ENCODE measurements around the gene USP17L21. TPM values are rescaled to one million over a fixed set of nuclear protein-coding genes. Genes with fewer than 3 reads are reported as not detected.
"Not testable (repeated sequence)": the region's sequence is repeated elsewhere in the genome, so short reads cannot be mapped to it uniquely, and the experiment has no call there.

USP17L21 gene
- total RNA-seq (2014; rRNA removed; shearing (Covaris generic)): not detected in 2 replicates

GRCh38 chr4:9262572-9262971 lies at the start of gene USP17L21:
Gene USP17L21 (plus strand): TSS chr4:9262872. CDS start chr4:9262872, 0 bp downstream.
- not testable (repeated sequence) for DNase-seq (ENCODE audit: low spot score)

DNA sequence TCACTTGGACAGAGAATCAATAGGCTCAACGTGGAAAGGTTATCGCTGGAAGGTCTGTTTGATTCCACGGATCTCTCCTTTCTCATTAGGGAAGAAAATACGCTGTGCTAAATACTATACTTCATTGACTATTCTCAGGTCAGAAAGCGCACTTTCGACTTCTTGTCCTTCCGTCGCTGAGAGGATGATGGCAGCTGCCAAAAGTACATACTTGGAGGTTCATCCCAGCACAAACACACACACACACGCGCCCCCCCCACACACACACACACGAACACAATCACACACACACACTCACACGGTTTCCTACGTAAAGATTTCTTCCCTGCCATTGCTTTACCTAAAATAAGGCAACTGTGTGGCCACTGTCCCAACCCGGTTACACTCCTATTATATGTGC lies 48.0 kb upstream of the USP17L21 start:
- not testable (repeated sequence) for DNase-seq (ENCODE audit: low spot score)

DNA sequence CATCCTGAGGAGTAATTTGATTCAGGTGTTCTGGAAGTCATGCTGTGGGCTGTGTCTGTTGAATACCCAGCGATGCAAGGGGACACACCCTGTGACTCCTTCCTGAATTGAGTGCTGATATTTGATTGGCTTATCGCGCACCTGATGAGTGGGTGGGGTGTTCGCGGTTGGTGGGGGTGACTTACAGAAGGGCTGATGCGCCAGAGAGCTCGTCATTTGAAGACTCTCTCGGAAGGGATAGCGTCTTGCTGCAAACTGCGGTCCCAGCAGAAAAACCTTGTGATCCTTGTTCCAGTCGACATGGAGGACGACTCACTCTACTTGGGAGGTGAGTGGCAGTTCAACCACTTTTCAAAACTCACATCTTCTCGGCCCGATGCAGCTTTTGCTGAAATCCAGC lies 47.6 kb upstream of the USP17L21 start, which contains the start of gene USP17L11:
USP17L11 (plus strand) TSS at position 301 of the 400 bp plus-strand sequence; CDS start at position 301, 0 bp downstream.
- not testable (repeated sequence) for DNase-seq (ENCODE audit: low spot score)

- DNase-seq (ENCODE audit: low spot score): not testable (repeated sequence)
These were observed 42.8 kb upstream of the USP17L21 start, which contains the start of gene USP17L12 for GRCh38 chr4:9219852-9220251. Gene USP17L12 (plus strand): TSS chr4:9220152. CDS start chr4:9220152, 0 bp downstream.

GRCh38 chr4:9224596-9224995 lies 38.1 kb upstream of the USP17L21 start, which contains the start of gene USP17L13:
Gene USP17L13 (plus strand): TSS chr4:9224896. CDS start chr4:9224896, 0 bp downstream.
- DNase-seq (ENCODE audit: low spot score): not testable (repeated sequence)

DNA sequence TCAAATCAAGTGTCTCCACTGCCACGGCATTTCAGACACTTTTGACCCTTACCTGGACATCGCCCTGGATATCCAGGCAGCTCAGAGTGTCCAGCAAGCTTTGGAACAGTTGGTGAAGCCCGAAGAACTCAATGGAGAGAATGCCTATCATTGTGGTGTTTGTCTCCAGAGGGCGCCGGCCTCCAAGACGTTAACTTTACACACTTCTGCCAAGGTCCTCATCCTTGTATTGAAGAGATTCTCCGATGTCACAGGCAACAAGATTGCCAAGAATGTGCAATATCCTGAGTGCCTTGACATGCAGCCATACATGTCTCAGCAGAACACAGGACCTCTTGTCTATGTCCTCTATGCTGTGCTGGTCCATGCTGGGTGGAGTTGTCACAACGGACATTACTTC lies 32.4 kb upstream of the USP17L21 start:
- not testable (repeated sequence) for DNase-seq (ENCODE audit: low spot score)

DNA sequence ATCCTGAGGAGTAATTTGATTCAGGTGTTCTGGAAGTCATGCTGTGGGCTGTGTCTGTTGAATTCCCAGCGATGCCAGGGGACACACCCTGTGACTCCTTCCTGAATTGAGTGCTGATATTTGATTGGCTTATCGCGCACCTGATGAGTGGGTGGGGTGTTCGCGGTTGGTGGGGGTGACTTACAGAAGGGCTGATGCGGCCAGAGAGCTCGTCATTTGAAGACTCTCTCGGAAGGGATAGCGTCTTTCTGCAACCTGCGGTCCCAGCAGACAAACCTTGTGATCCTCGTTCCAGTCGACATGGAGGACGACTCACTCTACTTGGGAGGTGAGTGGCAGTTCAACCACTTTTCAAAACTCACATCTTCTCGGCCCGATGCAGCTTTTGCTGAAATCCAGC lies 28.6 kb upstream of the USP17L21 start, which contains the start of gene USP17L15:
USP17L15 (plus strand) TSS at position 301 of the 400 bp plus-strand sequence; CDS start at position 301, 0 bp downstream.
- DNase-seq (ENCODE audit: low spot score): not testable (repeated sequence)

- DNase-seq (ENCODE audit: low spot score): not testable (repeated sequence)
These were observed 24.2 kb upstream of the USP17L21 start for GRCh38 chr4:9238461-9238860.

- DNase-seq (ENCODE audit: low spot score): not testable (repeated sequence)
These were observed 19.1 kb upstream of the USP17L21 start, which contains the start of gene USP17L17 for GRCh38 chr4:9243579-9243978. Gene USP17L17 (plus strand): TSS chr4:9243879. CDS start chr4:9243879, 0 bp downstream.

DNA sequence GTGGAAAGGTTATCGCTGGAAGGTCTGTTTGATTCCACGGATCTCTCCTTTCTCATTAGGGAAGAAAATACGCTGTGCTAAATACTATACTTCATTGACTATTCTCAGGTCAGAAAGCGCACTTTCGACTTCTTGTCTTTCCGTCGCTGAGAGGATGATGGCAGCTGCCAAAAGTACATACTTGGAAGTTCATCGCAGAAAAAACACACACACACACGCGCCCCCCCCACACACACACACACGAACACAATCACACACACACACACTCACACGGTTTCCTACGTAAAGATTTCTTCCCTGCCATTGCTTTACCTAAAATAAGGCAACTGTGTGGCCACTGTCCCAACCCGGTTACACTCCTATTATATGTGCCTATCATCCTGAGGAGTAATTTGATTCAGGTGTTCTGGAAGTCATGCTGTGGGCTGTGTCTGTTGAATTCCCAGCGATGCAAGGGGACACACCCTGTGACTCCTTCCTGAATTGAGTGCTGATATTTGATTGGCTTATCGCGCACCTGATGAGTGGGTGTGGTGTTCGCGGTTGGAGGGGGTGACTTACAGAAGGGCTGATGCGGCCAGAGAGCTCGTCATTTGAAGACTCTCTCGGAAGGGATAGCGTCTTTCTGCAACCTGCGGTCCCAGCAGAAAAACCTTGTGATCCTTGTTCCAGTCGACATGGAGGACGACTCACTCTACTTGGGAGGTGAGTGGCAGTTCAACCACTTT lies 14.6 kb upstream of the USP17L21 start, which contains the start of gene USP17L18:
USP17L18 (plus strand) TSS at position 678 of the 728 bp plus-strand sequence; CDS start at position 678, 0 bp downstream.
- peak; percentile 0 for DNase-seq (ENCODE audit: low spot score)

- DNase-seq (ENCODE audit: low spot score): not testable (repeated sequence)
These were observed 9.6 kb upstream of the USP17L21 start, which contains the start of gene USP17L19 for GRCh38 chr4:9253078-9253477. Gene USP17L19 (plus strand): TSS chr4:9253378. CDS start chr4:9253378, 0 bp downstream.

- not testable (repeated sequence) for DNase-seq (ENCODE audit: low spot score)
These were observed 4.8 kb upstream of the USP17L21 start, which contains the start of gene USP17L20 for GRCh38 chr4:9257824-9258223. Gene USP17L20 (plus strand): TSS chr4:9258124. CDS start chr4:9258124, 0 bp downstream.

DNA sequence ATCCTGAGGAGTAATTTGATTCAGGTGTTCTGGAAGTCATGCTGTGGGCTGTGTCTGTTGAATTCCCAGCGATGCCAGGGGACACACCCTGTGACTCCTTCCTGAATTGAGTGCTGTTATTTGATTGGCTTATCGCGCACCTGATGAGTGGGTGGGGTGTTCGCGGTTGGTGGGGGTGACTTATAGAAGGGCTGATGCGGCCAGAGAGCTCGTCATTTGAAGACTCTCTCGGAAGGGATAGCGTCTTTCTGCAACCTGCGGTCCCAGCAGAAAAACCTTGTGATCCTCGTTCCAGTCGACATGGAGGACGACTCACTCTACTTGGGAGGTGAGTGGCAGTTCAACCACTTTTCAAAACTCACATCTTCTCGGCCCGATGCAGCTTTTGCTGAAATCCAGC lies 4.6 kb downstream of the USP17L21 start, which contains the start of gene USP17L22:
USP17L22 (plus strand) TSS at position 301 of the 400 bp plus-strand sequence; CDS start at position 301, 0 bp downstream.
- DNase-seq (ENCODE audit: low spot score): not testable (repeated sequence)

DNA sequence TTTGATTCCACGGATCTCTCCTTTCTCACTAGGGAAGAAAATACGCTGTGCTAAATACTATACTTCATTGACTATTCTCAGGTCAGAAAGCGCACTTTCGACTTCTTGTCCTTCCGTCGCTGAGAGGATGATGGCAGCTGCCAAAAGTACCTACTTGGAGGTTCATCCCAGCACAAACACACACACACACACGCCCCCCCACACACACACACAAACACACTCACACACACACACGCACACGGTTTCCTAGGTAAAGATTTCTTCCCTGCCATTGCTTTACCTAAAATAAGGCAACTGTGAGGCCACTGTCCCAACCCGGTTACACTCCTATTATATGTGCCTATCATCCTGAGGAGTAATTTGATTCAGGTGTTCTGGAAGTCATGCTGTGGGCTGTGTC lies 9.0 kb downstream of the USP17L21 start:
- not testable (repeated sequence) for DNase-seq (ENCODE audit: low spot score)

Other genes starting within 250 kb of the USP17L21 start
- gene FAM90A26, start 92.5 kb upstream of the USP17L21 start, total RNA-seq (2014; rRNA removed; shearing (Covaris generic)): not detected in 2 replicates
- gene USP17L10, start 52.2 kb upstream of the USP17L21 start, total RNA-seq (2014; rRNA removed; shearing (Covaris generic)): not detected in 2 replicates
- gene USP17L11, start 47.5 kb upstream of the USP17L21 start, total RNA-seq (2014; rRNA removed; shearing (Covaris generic)): not detected in 2 replicates
- gene USP17L12, start 42.7 kb upstream of the USP17L21 start, total RNA-seq (2014; rRNA removed; shearing (Covaris generic)): not detected in 2 replicates
- not detected in 2 replicates for gene USP17L13, start 38.0 kb upstream of the USP17L21 start, total RNA-seq (2014; rRNA removed; shearing (Covaris generic))
- gene USP17L15, start 28.5 kb upstream of the USP17L21 start, total RNA-seq (2014; rRNA removed; shearing (Covaris generic)): not detected in 2 replicates
- gene USP17L17, start 19.0 kb upstream of the USP17L21 start, total RNA-seq (2014; rRNA removed; shearing (Covaris generic)): not detected in 2 replicates
- not detected in 2 replicates for gene USP17L18, start 14.2 kb upstream of the USP17L21 start, total RNA-seq (2014; rRNA removed; shearing (Covaris generic))
- gene USP17L19, start 9.5 kb upstream of the USP17L21 start, total RNA-seq (2014; rRNA removed; shearing (Covaris generic)): not detected in 2 replicates
- gene USP17L20, start 4.7 kb upstream of the USP17L21 start, total RNA-seq (2014; rRNA removed; shearing (Covaris generic)): not detected in 2 replicates
- gene USP17L22, start 4.7 kb downstream of the USP17L21 start, total RNA-seq (2014; rRNA removed; shearing (Covaris generic)): 0.39 TPM in 1 of 2 replicates, not detected in the other
- gene USP17L24, start 62.3 kb downstream of the USP17L21 start, total RNA-seq (2014; rRNA removed; shearing (Covaris generic)): not detected in 2 replicates
- gene USP17L25, start 67.0 kb downstream of the USP17L21 start, total RNA-seq (2014; rRNA removed; shearing (Covaris generic)): not detected in 2 replicates
- gene USP17L26, start 71.8 kb downstream of the USP17L21 start, total RNA-seq (2014; rRNA removed; shearing (Covaris generic)): not detected in 2 replicates
- not detected in 2 replicates for gene USP17L5, start 76.5 kb downstream of the USP17L21 start, total RNA-seq (2014; rRNA removed; shearing (Covaris generic))
- gene USP17L27, start 81.3 kb downstream of the USP17L21 start, total RNA-seq (2014; rRNA removed; shearing (Covaris generic)): not detected in 2 replicates
- gene USP17L28, start 86.0 kb downstream of the USP17L21 start, total RNA-seq (2014; rRNA removed; shearing (Covaris generic)): not detected in 2 replicates
- not detected in 2 replicates for gene USP17L29, start 90.8 kb downstream of the USP17L21 start, total RNA-seq (2014; rRNA removed; shearing (Covaris generic))
- not detected in 2 replicates for gene USP17L30, start 100.3 kb downstream of the USP17L21 start, total RNA-seq (2014; rRNA removed; shearing (Covaris generic))
- gene DEFB131A, start 181.5 kb downstream of the USP17L21 start, total RNA-seq (2014; rRNA removed; shearing (Covaris generic)): not detected in 2 replicates